CD4-positive, alpha-beta T cell treated with Interleukin-21 for 1 hour (primary cell): ENCODE measurements around the gene SFXN3.
A peak's percentile ranks its signal among the peaks of the same experiment; 100 is the strongest.
"Not testable (repeated sequence)": the region's sequence is repeated elsewhere in the genome, so short reads cannot be mapped to it uniquely, and the experiment has no call there.

Experiments
- DNase-seq: peaks from one replicate; pipeline ENCODE4 v3.0.0-alpha.2; 2020

SFXN3 gene

GRCh38 chr10:101016814-101017213 is 14.2 kb upstream of the SFXN3 start:
- no peak for DNase-seq

- DNase-seq: no peak
Observed at GRCh38 chr10:101018118-101018599, 12.9 kb upstream of the SFXN3 start.

- DNase-seq: peak; percentile 71
Observed at GRCh38 chr10:101018600-101019439, 12.2 kb upstream of the SFXN3 start.

- no peak for DNase-seq
Observed at GRCh38 chr10:101019440-101019703, 11.7 kb upstream of the SFXN3 start.

GRCh38 chr10:101020427-101021075 is 10.5 kb upstream of the SFXN3 start:
- no peak for DNase-seq

GRCh38 chr10:101021239-101021638 is 9.8 kb upstream of the SFXN3 start:
- DNase-seq: no peak

- DNase-seq: no peak
Observed at GRCh38 chr10:101021692-101022251, 9.3 kb upstream of the SFXN3 start.

- no peak for DNase-seq
Observed at GRCh38 chr10:101022967-101023705, 7.9 kb upstream of the SFXN3 start.

- no peak for DNase-seq
Observed at GRCh38 chr10:101027106-101027720, 3.8 kb upstream of the SFXN3 start.

- DNase-seq: no peak
Observed at GRCh38 chr10:101028446-101029337, 2.3 kb upstream of the SFXN3 start.

GRCh38 chr10:101029520-101030295 is 1.3 kb upstream of the SFXN3 start:
- no peak for DNase-seq

- no peak for DNase-seq
Observed at GRCh38 chr10:101030496-101031127, 422 bp upstream of the SFXN3 start.

- DNase-seq: peak; percentile 86
Observed at GRCh38 chr10:101031796-101032636, 982 bp downstream of the SFXN3 start.

GRCh38 chr10:101032637-101033224 is 1.7 kb downstream of the SFXN3 start:
- peak; percentile 42 for DNase-seq

GRCh38 chr10:101033276-101033675 is 2.2 kb downstream of the SFXN3 start:
- DNase-seq: no peak

- DNase-seq: not testable (repeated sequence)
Observed at GRCh38 chr10:101034404-101034803, 3.4 kb downstream of the SFXN3 start.

GRCh38 chr10:101035314-101035713 is 4.3 kb downstream of the SFXN3 start:
- no peak for DNase-seq

GRCh38 chr10:101035916-101036702 is 5.1 kb downstream of the SFXN3 start:
- no peak for DNase-seq
